B cell (primary cell): ENCODE data around the gene OR4E2. TPM values are rescaled to one million over a fixed set of nuclear protein-coding genes. Genes with fewer than 3 reads are reported as not detected.

Experiments
- ATAC-seq: fragments of 200-7000 bp; cut with Tn5 transposase; one replicate; pipeline ENCODE4 v1.10.0; 2021; ENCODE audit warnings: low read depth, mild to moderate bottlenecking, moderate number of reproducible peaks, moderate library complexity
- CTCF ChIA-PET: fragments of 350-600 bp; sonication (Branson Sonifier 250); formaldehyde crosslinking; loops from one replicate; lab custom pipeline; 2021; ENCODE audit warnings: antibody characterized with exemption, inconsistent platforms; lab: Charles Lee
- POLR2A ChIA-PET: fragments of 350-600 bp; sonication (Branson Sonifier 250); formaldehyde crosslinking; loops from one replicate; lab custom pipeline; 2021; ENCODE audit warnings: antibody characterized with exemption; lab: Charles Lee
- DNase-seq: peaks from one replicate; pipeline ENCODE4 v3.0.0; 2013
- H2AFZ ChIP-seq: 2 replicates; pipeline ENCODE4 v1.6.1; 2012; ENCODE audit warnings: mild to moderate bottlenecking, low read depth, low read length; ENCODE audit not compliant: insufficient read depth, poor library complexity, severe bottlenecking
- H3K27ac ChIP-seq, 2 donors: 1 replicate in 1 of 2; 2 replicates in 1 of 2; pipeline ENCODE4 v1.5.1; 2012 to 2013; ENCODE audit warnings: low read length in 2 of 2, mild to moderate bottlenecking in 2 of 2, moderate library complexity in 1 of 2
- H3K27me3 ChIP-seq, 4 experiments: fragments of 200-600 bp in 1 of 4; sonication (generic) in 1 of 4; replicated peaks in 1 of 4; 1 replicate in 2 of 4; 2 replicates in 2 of 4; pipeline versions ENCODE4 v1.6.1 to v1.7.0; 2013 to 2016; ENCODE audit warnings: low read length in 3 of 4, mild to moderate bottlenecking in 2 of 4, mixed read lengths in 1 of 4, moderate library complexity in 1 of 4; ENCODE audit not compliant: insufficient read depth in 4 of 4, control insufficient read depth in 3 of 4; ENCODE audit errors: control extremely low read depth in 1 of 4
- H3K36me3 ChIP-seq, 2 experiments: replicated peaks in 1 of 2; 1 replicate in 1 of 2; 2 replicates in 1 of 2; pipeline versions ENCODE4 v1.6.1 to v1.7.1; 2013; ENCODE audit warnings: low read length in 1 of 2; ENCODE audit not compliant: insufficient read depth in 2 of 2, control insufficient read depth in 1 of 2; ENCODE audit errors: control extremely low read depth in 1 of 2, extremely low read depth in 1 of 2
- H3K4me1 ChIP-seq, 2 donors: fragments of 200-600 bp in 1 of 2; sonication (generic) in 1 of 2; 1 replicate in 1 of 2; 2 replicates in 1 of 2; pipeline versions ENCODE4 v1.5.1 to v1.6.1; 2013 to 2017; ENCODE audit warnings: low read length in 2 of 2; ENCODE audit not compliant: control insufficient read depth in 2 of 2, insufficient read depth in 2 of 2
- H3K4me2 ChIP-seq: replicated peaks from 2 replicates; pipeline ENCODE3; 2012; ENCODE audit warnings: mild to moderate bottlenecking, low read depth, low read length; ENCODE audit not compliant: poor library complexity, severe bottlenecking
- H3K4me3 ChIP-seq, 5 experiments: fragments of 200-600 bp in 1 of 5; sonication (generic) in 1 of 5; 1 replicate in 3 of 5; 2 replicates in 2 of 5; pipeline versions ENCODE4 v1.5.1 to v1.7.0; 2011 to 2016; ENCODE audit warnings: low read length in 4 of 5, mild to moderate bottlenecking in 4 of 5, low read depth in 2 of 5, control low read depth in 1 of 5, moderate library complexity in 1 of 5; ENCODE audit not compliant: insufficient read depth in 1 of 5; ENCODE audit errors: control extremely low read depth in 1 of 5, extremely low read depth in 1 of 5
- H3K79me2 ChIP-seq: fragments of 200-600 bp; sonication (generic); one replicate; pipeline ENCODE4 v1.6.0; 2016; ENCODE audit warnings: low read length; ENCODE audit not compliant: control insufficient read depth, insufficient read depth
- H3K9ac ChIP-seq: fragments of 200-600 bp; sonication (generic); 2 replicates; pipeline ENCODE4 v1.6.1; 2017; ENCODE audit warnings: mild to moderate bottlenecking, low read length, moderate library complexity
- H3K9me3 ChIP-seq, 3 donors: one replicate each; pipeline versions ENCODE4 v1.6.1 to v1.7.1; 2013; ENCODE audit warnings: low read length in 2 of 3; ENCODE audit not compliant: control insufficient read depth in 2 of 3, insufficient read depth in 1 of 3; ENCODE audit errors: control extremely low read depth in 1 of 3
- H4K20me1 ChIP-seq: 2 replicates; pipeline ENCODE4 v1.6.0; 2012; ENCODE audit warnings: mild to moderate bottlenecking, low read length; ENCODE audit not compliant: insufficient read depth, control insufficient read depth, poor library complexity, severe bottlenecking
- H3K27ac Mint-ChIP-seq: one replicate; pipeline ENCODE4 v1.8.0; 2021; ENCODE audit warnings: mixed read lengths
- H3K27me3 Mint-ChIP-seq: one replicate; pipeline ENCODE4 v1.8.0; 2021; ENCODE audit warnings: mixed read lengths
- H3K4me1 Mint-ChIP-seq: one replicate; pipeline ENCODE4 v1.8.0; 2021; ENCODE audit warnings: mixed read lengths
- H3K4me3 Mint-ChIP-seq: one replicate; pipeline ENCODE4 v1.8.0; 2021; ENCODE audit warnings: mixed read lengths
- H3K9me3 Mint-ChIP-seq: one replicate; pipeline ENCODE4 v1.8.0; 2022; ENCODE audit warnings: mixed read lengths; ENCODE audit not compliant: insufficient read depth
- EZH2 ChIP-seq: IDR thresholded peaks from 2 replicates; pipeline ENCODE4 v1.6.1; 2012; ENCODE audit warnings: borderline replicate concordance, low read depth, mild to moderate bottlenecking, moderate library complexity, low read length; ENCODE audit not compliant: insufficient read depth, poor library complexity, severe bottlenecking
- WGBS: methylation state at CpG from one replicate; pipeline ENCODE4 v1.1.5; 2013; ENCODE audit warnings: missing lambda C conversion rate; ENCODE audit not compliant: insufficient coverage; 5-methylcytosine and 5-hydroxymethylcytosine counted together
- intact Hi-C: fragments of 100-400 bp; cut with micrococcal nuclease; formaldehyde crosslinking; loops from one replicate; pipeline ENCODE4 v1.10.0; 2022
- polyA plus RNA-seq: library from polyadenylated mRNA; depleted of rRNA; stranded (reverse); fragments of >200 nt; gene quantifications from 2 replicates; pipeline ENCODE4 v1.2.3, GENCODE V29; 2012
- small RNA-seq: library from RNA; depleted of rRNA; stranded (forward); fragments of <200 nt; gene quantifications from one replicate; pipeline ENCODE3, GENCODE V24; 2012; ENCODE audit warnings: low replicate concordance, low read depth; ENCODE audit not compliant: insufficient read length
- total RNA-seq, 2 donors: library from RNA; stranded (reverse); fragments of 120-200 nt in 1 of 2; gene quantifications; 1 replicate in 1 of 2; 2 replicates in 1 of 2; pipeline versions ENCODE4 v1.2.3 to v1.2.4, GENCODE V29; 2013 to 2022
- TF ChIP-seq, protein P1 (sequence below): fragments of 200-600 bp; IDR thresholded peaks from one replicate; pipeline ENCODE4 v1.8.0; 2022; ENCODE audit warnings: antibody characterized with exemption, mild to moderate bottlenecking

OR4E2 gene
- total and polyA plus RNA-seq, 2 donors (not counting 1 experiment from before 2014, with no cell fraction given): not detected

DNA sequence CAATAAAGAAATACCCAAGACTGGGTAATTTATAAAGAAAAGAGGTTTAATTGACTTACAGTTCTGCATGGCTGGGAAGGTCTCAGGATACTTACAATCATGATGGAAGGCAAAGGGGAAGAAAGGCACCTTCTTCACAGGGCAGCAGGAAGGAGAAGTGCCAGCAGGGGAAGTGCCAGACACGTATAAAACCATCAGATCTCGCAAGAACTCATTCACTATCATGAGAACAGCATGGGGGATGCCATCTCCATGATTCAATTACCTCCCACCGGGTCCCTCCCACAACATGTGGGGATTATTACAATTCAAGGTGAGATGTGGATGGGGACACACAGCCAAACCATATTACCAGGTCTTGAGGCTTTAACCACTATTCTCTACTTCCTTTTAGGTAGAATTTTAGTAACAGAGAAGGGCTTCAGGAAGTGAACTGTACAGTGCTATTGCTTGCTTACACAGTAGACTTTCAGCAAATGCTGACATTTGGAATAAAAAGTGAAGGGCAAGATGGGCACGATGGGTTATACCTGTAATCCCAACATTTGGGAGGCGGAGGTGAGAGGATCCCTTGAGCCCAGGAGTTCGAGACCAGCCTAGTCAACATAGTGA is 60.8 kb downstream of the OR4E2 start:
- Mint-ChIP-seq H3K27ac (no peak overlapping the region), H3K9me3 (peaks cover 2% of the 10 kb centered on the region), H3K27me3 (peaks cover 60% of the 10 kb centered on the region), H3K4me3 (no peak overlapping the region), H3K4me1 (no peaks in the 10 kb centered on the region)
- no peak overlapping the region for H2AFZ ChIP-seq
- ATAC-seq (no peak), DNase-seq (no peak)
- H4K20me1 ChIP-seq: no peaks in the 10 kb centered on the region
- H3K9ac ChIP-seq: no peak overlapping the region
- no peak overlapping the region for H3K27ac ChIP-seq
- CTCF ChIA-PET: interaction anchor here (0.6 kb wide), 1 partner anchor 1639 kb away, joined by 3 read pairs; no protein-coding TSS in a partner anchor
- H3K79me2 ChIP-seq: no peaks in the 10 kb centered on the region
- WGBS: 100% methylated on average over 3 of the region's 6 CpGs
- intact Hi-C loops: no loop called here
- POLR2A ChIA-PET: no interaction called here
- no peak overlapping the region for H3K4me2 ChIP-seq
- H3K27me3 ChIP-seq: peaks cover 0 to 12% (median 0%) of the 10 kb centered on the region in 4 experiments
- no peaks in the 10 kb centered on the region for H3K9me3 ChIP-seq
- H3K36me3 ChIP-seq: no peaks in the 10 kb centered on the region
- TF ChIP-seq EZH2: no peak
- TF ChIP-seq, protein P1, sequence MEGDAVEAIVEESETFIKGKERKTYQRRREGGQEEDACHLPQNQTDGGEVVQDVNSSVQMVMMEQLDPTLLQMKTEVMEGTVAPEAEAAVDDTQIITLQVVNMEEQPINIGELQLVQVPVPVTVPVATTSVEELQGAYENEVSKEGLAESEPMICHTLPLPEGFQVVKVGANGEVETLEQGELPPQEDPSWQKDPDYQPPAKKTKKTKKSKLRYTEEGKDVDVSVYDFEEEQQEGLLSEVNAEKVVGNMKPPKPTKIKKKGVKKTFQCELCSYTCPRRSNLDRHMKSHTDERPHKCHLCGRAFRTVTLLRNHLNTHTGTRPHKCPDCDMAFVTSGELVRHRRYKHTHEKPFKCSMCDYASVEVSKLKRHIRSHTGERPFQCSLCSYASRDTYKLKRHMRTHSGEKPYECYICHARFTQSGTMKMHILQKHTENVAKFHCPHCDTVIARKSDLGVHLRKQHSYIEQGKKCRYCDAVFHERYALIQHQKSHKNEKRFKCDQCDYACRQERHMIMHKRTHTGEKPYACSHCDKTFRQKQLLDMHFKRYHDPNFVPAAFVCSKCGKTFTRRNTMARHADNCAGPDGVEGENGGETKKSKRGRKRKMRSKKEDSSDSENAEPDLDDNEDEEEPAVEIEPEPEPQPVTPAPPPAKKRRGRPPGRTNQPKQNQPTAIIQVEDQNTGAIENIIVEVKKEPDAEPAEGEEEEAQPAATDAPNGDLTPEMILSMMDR: no peak
- H3K4me1 ChIP-seq: no peaks in the 10 kb centered on the region
- H3K4me3 ChIP-seq: no peak overlapping the region

Small RNA genes lying within 50 kb of the gene (small RNA-seq; reads per million reads assigned to genes)
- gene AC243972.3: not detected

Other genes starting within 250 kb of the OR4E2 start
- 155 and 157 TPM in 2 replicates for gene CHD8, start 197.7 kb upstream of the OR4E2 start, total RNA-seq
- gene CHD8, start 197.7 kb upstream of the OR4E2 start, polyA plus RNA-seq: 43.5 and 50.7 TPM in 2 replicates
- 46.5 and 46.8 TPM in 2 replicates for gene RAB2B, start 176.9 kb upstream of the OR4E2 start, total RNA-seq
- 13.3 and 16.1 TPM in 2 replicates for gene RAB2B, start 176.9 kb upstream of the OR4E2 start, polyA plus RNA-seq
- 74.1 and 83.2 TPM in 2 replicates for gene TOX4, start 176.6 kb upstream of the OR4E2 start, total RNA-seq
- 20.1 and 33.6 TPM in 2 replicates for gene TOX4, start 176.6 kb upstream of the OR4E2 start, polyA plus RNA-seq
- gene METTL3, start 142.5 kb upstream of the OR4E2 start, total RNA-seq: 118 and 124 TPM in 2 replicates
- 161 and 237 TPM in 2 replicates for gene METTL3, start 142.5 kb upstream of the OR4E2 start, polyA plus RNA-seq
- 1.3 and 2.5 TPM in 2 replicates for gene SALL2, start 127.5 kb upstream of the OR4E2 start, total RNA-seq
- 0.20 and 0.39 TPM in 2 replicates for gene SALL2, start 127.5 kb upstream of the OR4E2 start, polyA plus RNA-seq
- gene OR10G3, start 73.8 kb upstream of the OR4E2 start, total RNA-seq: not detected in 2 replicates
- not detected in 2 replicates for gene OR10G3, start 73.8 kb upstream of the OR4E2 start, polyA plus RNA-seq
- not detected in 2 replicates for gene OR10G2, start 18.9 kb upstream of the OR4E2 start, total RNA-seq
- not detected in 2 replicates for gene OR10G2, start 18.9 kb upstream of the OR4E2 start, polyA plus RNA-seq
- gene OR4E1, start 20.0 kb downstream of the OR4E2 start, total RNA-seq: not detected in 2 replicates
- not detected in 2 replicates for gene OR4E1, start 20.0 kb downstream of the OR4E2 start, polyA plus RNA-seq